Karpas-422 (cell line): Measurements from ENCODE around the gene HNF4A. TPM values are rescaled to one million over a fixed set of nuclear protein-coding genes. Genes with fewer than 3 reads are reported as not detected.

Experiments
- DNase-seq: peaks from one replicate; pipeline ENCODE4 v3.0.0-alpha.2; 2015
- H2AFZ ChIP-seq: fragments of 200-600 bp; sonication (generic); 2 replicates; pipeline ENCODE4 v1.6.1; 2014; ENCODE audit warnings: antibody characterized with exemption, low read length, mixed read lengths
- H3K27ac ChIP-seq: fragments of 200-600 bp; sonication (generic); 2 replicates; pipeline ENCODE4 v1.5.1; 2014; ENCODE audit warnings: mild to moderate bottlenecking, low read length, moderate library complexity
- H3K27me3 ChIP-seq: fragments of 200-600 bp; sonication (generic); 2 replicates; pipeline ENCODE4 v1.6.1; 2014; ENCODE audit warnings: low read length, mixed read lengths
- H3K36me3 ChIP-seq: fragments of 200-600 bp; sonication (generic); 2 replicates; pipeline ENCODE4 v1.6.1; 2014; ENCODE audit warnings: low read length, mixed read lengths; ENCODE audit not compliant: insufficient read depth
- H3K4me1 ChIP-seq: fragments of 200-600 bp; sonication (generic); 2 replicates; pipeline ENCODE4 v1.6.1; 2014; ENCODE audit warnings: mild to moderate bottlenecking, low read length, mixed read lengths
- H3K4me2 ChIP-seq: fragments of 200-600 bp; sonication (generic); 2 replicates; pipeline ENCODE4 v1.6.1; 2014; ENCODE audit warnings: low read length, low read depth, mild to moderate bottlenecking; ENCODE audit not compliant: poor library complexity, severe bottlenecking
- H3K4me3 ChIP-seq: fragments of 200-600 bp; sonication (generic); 2 replicates; pipeline ENCODE4 v1.5.1; 2014; ENCODE audit warnings: mild to moderate bottlenecking, antibody characterized with exemption, low read length, mixed read lengths
- H3K79me2 ChIP-seq: fragments of 200-600 bp; sonication (generic); 2 replicates; pipeline ENCODE4 v1.6.1; 2014; ENCODE audit warnings: mild to moderate bottlenecking, low read length, mixed read lengths
- H3K9ac ChIP-seq: fragments of 200-600 bp; sonication (generic); 2 replicates; pipeline ENCODE4 v1.6.0; 2014; ENCODE audit warnings: low read length
- H3K9me2 ChIP-seq: fragments of 200-600 bp; sonication (generic), shearing (Covaris generic); replicated peaks from 2 replicates; pipeline ENCODE4 v1.6.0; 2014; ENCODE audit warnings: mild to moderate bottlenecking, low read length, moderate library complexity; ENCODE audit not compliant: insufficient read depth
- H3K9me3 ChIP-seq: fragments of 300-700, 200-600 bp; sonication (generic); 2 replicates; pipeline ENCODE4 v1.6.1; 2014; ENCODE audit warnings: low read length, mixed read lengths
- H4K20me1 ChIP-seq: fragments of 200-600 bp; sonication (generic); 2 replicates; pipeline ENCODE4 v1.6.1; 2014; ENCODE audit warnings: mild to moderate bottlenecking, antibody characterized with exemption, low read length, low read depth; ENCODE audit not compliant: insufficient read depth
- total RNA-seq: library from RNA; depleted of rRNA; stranded (reverse); fragments of >200 nt; shearing (Covaris generic); gene quantifications from 2 replicates; pipeline ENCODE4 v1.2.3, GENCODE V29; 2014; ENCODE audit warnings: low replicate concordance

Gene HNF4A
- total RNA-seq, 1 experiment from 2014 or later: not detected

GRCh38 chr20:44389871-44390270 is 34.4 kb downstream of the HNF4A start:
- Histone ChIP-seq H3K4me1 (no peaks in the 10 kb centered on the region), H3K79me2 (no peaks in the 10 kb centered on the region), H3K36me3 (no peaks in the 10 kb centered on the region), H2AFZ (no peak overlapping the region), H3K4me3 (no peak overlapping the region), H3K27me3 (no peaks in the 10 kb centered on the region), H3K9me3 (no peaks in the 10 kb centered on the region), H3K9me2 (no peaks in the 10 kb centered on the region), H3K27ac (no peak overlapping the region), H3K9ac (no peak overlapping the region), H4K20me1 (no peaks in the 10 kb centered on the region), H3K4me2 (no peak overlapping the region)
- no peak for DNase-seq

- H3K4me3 ChIP-seq: no peak overlapping the region
- H3K27ac ChIP-seq: no peak overlapping the region
- H3K4me1 ChIP-seq: no peaks in the 10 kb centered on the region
- no peaks in the 10 kb centered on the region for H3K36me3 ChIP-seq
- H4K20me1 ChIP-seq: no peaks in the 10 kb centered on the region
- H3K4me2 ChIP-seq: no peak overlapping the region
- no peaks in the 10 kb centered on the region for H3K9me2 ChIP-seq
- H3K9ac ChIP-seq: no peak overlapping the region
- DNase-seq: no peak
- no peaks in the 10 kb centered on the region for H3K27me3 ChIP-seq
- no peak overlapping the region for H2AFZ ChIP-seq
- H3K9me3 ChIP-seq: no peaks in the 10 kb centered on the region
- no peaks in the 10 kb centered on the region for H3K79me2 ChIP-seq
These were observed 34.8 kb downstream of the HNF4A start for GRCh38 chr20:44390280-44390679.

GRCh38 chr20:44392088-44392775 is 36.7 kb downstream of the HNF4A start:
- Histone ChIP-seq H4K20me1 (no peaks in the 10 kb centered on the region), H2AFZ (no peak overlapping the region), H3K79me2 (no peaks in the 10 kb centered on the region), H3K4me1 (no peaks in the 10 kb centered on the region), H3K4me3 (no peak overlapping the region), H3K9me3 (no peaks in the 10 kb centered on the region), H3K27ac (no peak overlapping the region), H3K36me3 (no peaks in the 10 kb centered on the region), H3K27me3 (no peaks in the 10 kb centered on the region), H3K4me2 (no peak overlapping the region), H3K9ac (no peak overlapping the region), H3K9me2 (no peaks in the 10 kb centered on the region)
- DNase-seq: no peak

GRCh38 chr20:44392776-44393607 is 37.5 kb downstream of the HNF4A start:
- Histone ChIP-seq H2AFZ (no peak overlapping the region), H3K9me2 (no peaks in the 10 kb centered on the region), H3K4me3 (no peak overlapping the region), H3K4me2 (no peak overlapping the region), H3K36me3 (no peaks in the 10 kb centered on the region), H3K27ac (no peak overlapping the region), H3K9me3 (no peaks in the 10 kb centered on the region), H3K79me2 (no peaks in the 10 kb centered on the region), H3K9ac (no peak overlapping the region), H3K27me3 (no peaks in the 10 kb centered on the region), H3K4me1 (no peaks in the 10 kb centered on the region), H4K20me1 (no peaks in the 10 kb centered on the region)
- no peak for DNase-seq

- no peaks in the 10 kb centered on the region for H3K4me1 ChIP-seq
- H3K9ac ChIP-seq: no peak overlapping the region
These were observed 38.3 kb downstream of the HNF4A start for GRCh38 chr20:44393608-44394451.

GRCh38 chr20:44394452-44394701 is 38.9 kb downstream of the HNF4A start:
- H3K27me3 ChIP-seq: no peaks in the 10 kb centered on the region
- H4K20me1 ChIP-seq: no peaks in the 10 kb centered on the region
- no peak overlapping the region for H3K4me2 ChIP-seq
- no peaks in the 10 kb centered on the region for H3K9me2 ChIP-seq
- no peak overlapping the region for H3K9ac ChIP-seq
- DNase-seq: no peak
- H3K4me1 ChIP-seq: no peaks in the 10 kb centered on the region
- H3K9me3 ChIP-seq: no peaks in the 10 kb centered on the region
- no peaks in the 10 kb centered on the region for H3K36me3 ChIP-seq
- H2AFZ ChIP-seq: no peak overlapping the region
- H3K4me3 ChIP-seq: no peak overlapping the region
- no peaks in the 10 kb centered on the region for H3K79me2 ChIP-seq
- no peak overlapping the region for H3K27ac ChIP-seq

More at GRCh38 chr20:44393608-44394451, 38.3 kb downstream of the HNF4A start:
- Histone ChIP-seq H3K27ac (no peak overlapping the region), H4K20me1 (no peaks in the 10 kb centered on the region), H3K27me3 (no peaks in the 10 kb centered on the region), H3K79me2 (no peaks in the 10 kb centered on the region), H2AFZ (no peak overlapping the region), H3K9me3 (no peaks in the 10 kb centered on the region), H3K4me2 (no peak overlapping the region), H3K4me3 (no peak overlapping the region), H3K36me3 (no peaks in the 10 kb centered on the region), H3K9me2 (no peaks in the 10 kb centered on the region)
- DNase-seq: no peak

- no peaks in the 10 kb centered on the region for H3K27me3 ChIP-seq
- no peaks in the 10 kb centered on the region for H3K9me2 ChIP-seq
- no peaks in the 10 kb centered on the region for H3K36me3 ChIP-seq
- no peak overlapping the region for H3K4me2 ChIP-seq
- H4K20me1 ChIP-seq: no peaks in the 10 kb centered on the region
- DNase-seq: no peak
- H3K4me1 ChIP-seq: no peaks in the 10 kb centered on the region
- H3K9me3 ChIP-seq: no peaks in the 10 kb centered on the region
- H3K4me3 ChIP-seq: no peak overlapping the region
- H3K79me2 ChIP-seq: no peaks in the 10 kb centered on the region
- H2AFZ ChIP-seq: no peak overlapping the region
- no peak overlapping the region for H3K9ac ChIP-seq
- H3K27ac ChIP-seq: no peak overlapping the region
These were observed 39.4 kb downstream of the HNF4A start for GRCh38 chr20:44394702-44395460.
